BLaER1 (cell line): Measurements from ENCODE around the gene ABI2.
"Not testable (repeated sequence)": the region's sequence is repeated elsewhere in the genome, so short reads cannot be mapped to it uniquely, and the experiment has no call there.

Experiments
- H3K27ac ChIP-seq: shearing (Covaris generic); formaldehyde crosslinking; 2 replicates; pipeline ENCODE4 v1.8.1; 2022
- H3K27me3 ChIP-seq: shearing (Covaris generic); formaldehyde crosslinking; 2 replicates; pipeline ENCODE4 v1.8.1; 2022
- H3K36me3 ChIP-seq: shearing (Covaris generic); formaldehyde crosslinking; 2 replicates; pipeline ENCODE4 v1.8.1; 2022
- H3K4me1 ChIP-seq: shearing (Covaris generic); formaldehyde crosslinking; 2 replicates; pipeline ENCODE4 v1.8.1; 2022
- H3K4me2 ChIP-seq: shearing (Covaris generic); formaldehyde crosslinking; 2 replicates; pipeline ENCODE4 v1.8.1; 2022
- H3K4me3 ChIP-seq: shearing (Covaris generic); formaldehyde crosslinking; 2 replicates; pipeline ENCODE4 v1.8.1; 2022
- H3K9ac ChIP-seq: shearing (Covaris generic); formaldehyde crosslinking; 2 replicates; pipeline ENCODE4 v1.8.1; 2022
- H3K9me3 ChIP-seq: shearing (Covaris generic); formaldehyde crosslinking; 2 replicates; pipeline ENCODE4 v1.8.1; 2022
- H4K20me1 ChIP-seq: shearing (Covaris generic); formaldehyde crosslinking; 2 replicates; pipeline ENCODE4 v1.8.1; 2022
- Cebpa-rat ChIP-seq: shearing (Covaris generic); IDR thresholded peaks from 2 replicates; pipeline ENCODE4 v1.8.1; 2022

ABI2 gene

GRCh38 chr2:203327901-203328759, at the start of gene ABI2:
TSS of gene ABI2 (plus strand) at chr2:203328394. CDS start at chr2:203328515, 121 bp downstream.
- peak within 1 kb of the TSS; percentile 87 for H3K27ac ChIP-seq
- no peaks in the 10 kb centered on the region for H3K27me3 ChIP-seq
- peak within 1 kb of the TSS; percentile 81 for H3K4me2 ChIP-seq
- no peak for TF ChIP-seq Cebpa-rat
- H3K4me3 ChIP-seq = peak within 1 kb of the TSS; percentile 98
- no peaks in the 10 kb centered on the region for H3K9me3 ChIP-seq
- H3K9ac ChIP-seq = peak within 1 kb of the TSS; percentile 87
- no peaks in the 10 kb centered on the region for H3K36me3 ChIP-seq
- peaks cover 33% of the 10 kb centered on the region for H3K4me1 ChIP-seq
- H4K20me1 ChIP-seq = peaks cover 25% of the 10 kb centered on the region

- Histone ChIP-seq H3K36me3 (peaks cover 74% of the 10 kb centered on the region), H3K27ac (no peak overlapping the region), H3K4me2 (no peak overlapping the region), H4K20me1 (no peaks in the 10 kb centered on the region), H3K4me3 (no peak overlapping the region), H3K9me3 (no peaks in the 10 kb centered on the region), H3K27me3 (no peaks in the 10 kb centered on the region), H3K4me1 (no peaks in the 10 kb centered on the region), H3K9ac (no peak overlapping the region)
- TF ChIP-seq Cebpa-rat = no peak
These were observed 48.9 kb upstream of the ABI2 start for GRCh38 chr2:203279288-203279687.

GRCh38 chr2:203280428-203281064, 47.6 kb upstream of the ABI2 start:
- H3K9me3 ChIP-seq = no peaks in the 10 kb centered on the region

GRCh38 chr2:203282101-203282500, 46.1 kb upstream of the ABI2 start:
- Histone ChIP-seq H3K4me2 (no peak overlapping the region), H3K4me3 (no peak overlapping the region), H3K4me1 (no peaks in the 10 kb centered on the region), H3K27me3 (no peaks in the 10 kb centered on the region), H3K27ac (no peak overlapping the region), H3K36me3 (peaks cover 75% of the 10 kb centered on the region), H3K9ac (no peak overlapping the region), H4K20me1 (no peaks in the 10 kb centered on the region), H3K9me3 (no peaks in the 10 kb centered on the region)
- no peak for TF ChIP-seq Cebpa-rat

More at GRCh38 chr2:203280428-203281064, 47.6 kb upstream of the ABI2 start:
- Histone ChIP-seq H3K4me1 (no peaks in the 10 kb centered on the region), H3K4me2 (no peak overlapping the region), H3K36me3 (peaks cover 70% of the 10 kb centered on the region), H3K27ac (no peak overlapping the region), H3K27me3 (no peaks in the 10 kb centered on the region), H4K20me1 (no peaks in the 10 kb centered on the region), H3K9ac (no peak overlapping the region), H3K4me3 (no peak overlapping the region)
- TF ChIP-seq Cebpa-rat = no peak

GRCh38 chr2:203286532-203286931, 41.7 kb upstream of the ABI2 start:
- Histone ChIP-seq H3K36me3 (peaks cover 44% of the 10 kb centered on the region), H3K4me3 (no peak overlapping the region), H3K9me3 (no peaks in the 10 kb centered on the region), H4K20me1 (no peaks in the 10 kb centered on the region), H3K4me2 (no peak overlapping the region), H3K4me1 (no peaks in the 10 kb centered on the region), H3K9ac (no peak overlapping the region), H3K27ac (no peak overlapping the region), H3K27me3 (no peaks in the 10 kb centered on the region)
- no peak for TF ChIP-seq Cebpa-rat

- H3K36me3 ChIP-seq = peaks cover 17% of the 10 kb centered on the region
- TF ChIP-seq Cebpa-rat = no peak
- H3K4me2 ChIP-seq = no peak overlapping the region
- no peak overlapping the region for H3K4me3 ChIP-seq
- H3K27me3 ChIP-seq = no peaks in the 10 kb centered on the region
- no peak overlapping the region for H3K27ac ChIP-seq
- no peaks in the 10 kb centered on the region for H4K20me1 ChIP-seq
- no peaks in the 10 kb centered on the region for H3K4me1 ChIP-seq
- peaks cover under 1% of the 10 kb centered on the region; the same call in 1 of the 2 replicates for H3K9me3 ChIP-seq
- H3K9ac ChIP-seq = no peak overlapping the region
These were observed 26.5 kb upstream of the ABI2 start for GRCh38 chr2:203301667-203302066.

- H3K36me3 ChIP-seq = peaks cover 19% of the 10 kb centered on the region
- H3K9me3 ChIP-seq, H3K4me2 ChIP-seq, H3K9ac ChIP-seq, H3K4me1 ChIP-seq, H3K27ac ChIP-seq, H3K27me3 ChIP-seq, H4K20me1 ChIP-seq, H3K4me3 ChIP-seq: not testable (repeated sequence)
These were observed 25.6 kb upstream of the ABI2 start for GRCh38 chr2:203302586-203302985.

- H3K4me1 ChIP-seq = peaks cover 11% of the 10 kb centered on the region; the same call in 1 of the 2 replicates
- no peaks in the 10 kb centered on the region for H3K27me3 ChIP-seq
- TF ChIP-seq Cebpa-rat = no peak
- H3K4me3 ChIP-seq = no peak overlapping the region
- no peak overlapping the region for H3K4me2 ChIP-seq
- no peaks in the 10 kb centered on the region for H4K20me1 ChIP-seq
- peaks cover 17% of the 10 kb centered on the region for H3K9me3 ChIP-seq
- H3K27ac ChIP-seq = no peak overlapping the region
- H3K9ac ChIP-seq = no peak overlapping the region
- peaks cover 14% of the 10 kb centered on the region for H3K36me3 ChIP-seq
These were observed 17.3 kb upstream of the ABI2 start for GRCh38 chr2:203310688-203311436.

GRCh38 chr2:203326356-203326755, 1.8 kb upstream of the ABI2 start:
- no peak overlapping the region for H3K27ac ChIP-seq
- H3K4me2 ChIP-seq = no peak overlapping the region
- no peak for TF ChIP-seq Cebpa-rat
- no peaks in the 10 kb centered on the region for H3K27me3 ChIP-seq
- no peaks in the 10 kb centered on the region for H3K36me3 ChIP-seq
- H3K9me3 ChIP-seq = no peaks in the 10 kb centered on the region
- no peak overlapping the region for H3K4me3 ChIP-seq
- H3K9ac ChIP-seq = no peak overlapping the region
- peaks cover 31% of the 10 kb centered on the region for H3K4me1 ChIP-seq
- peaks cover 21% of the 10 kb centered on the region for H4K20me1 ChIP-seq

- no peak for TF ChIP-seq Cebpa-rat
- Histone ChIP-seq H3K4me1 (peaks cover 33% of the 10 kb centered on the region), H3K9me3 (no peaks in the 10 kb centered on the region), H3K27me3 (no peaks in the 10 kb centered on the region), H3K27ac (peak overlapping the region; percentile 87), H4K20me1 (peaks cover 25% of the 10 kb centered on the region), H3K4me3 (peak overlapping the region; percentile 98), H3K36me3 (no peaks in the 10 kb centered on the region), H3K9ac (peak overlapping the region; percentile 87), H3K4me2 (peak overlapping the region; percentile 81)
These were observed 653 bp upstream of the ABI2 start for GRCh38 chr2:203327582-203327900.
